Measurements from ENCODE around the gene SDHAF2.
A peak's percentile ranks its signal among the peaks of the same experiment; 100 is the strongest.
"Not testable (repeated sequence)": the region's sequence is repeated elsewhere in the genome, so short reads cannot be mapped to it uniquely, and the experiment has no call there.

Gene SDHAF2

GRCh38 chr11:61477126-61477525, 47.2 kb downstream of the SDHAF2 start:
- DNase-seq = no peak

- DNase-seq = peak; percentile 34 to 47
Measured at GRCh38 chr11:61477727-61478148, 47.8 kb downstream of the SDHAF2 start.

GRCh38 chr11:61479360-61480058, 49.6 kb downstream of the SDHAF2 start:
- not testable (repeated sequence) for DNase-seq

- no peak for DNase-seq
Measured at GRCh38 chr11:61480261-61480993, 50.5 kb downstream of the SDHAF2 start.

- no peak for DNase-seq
Measured at GRCh38 chr11:61480994-61481335, 51.0 kb downstream of the SDHAF2 start.

- DNase-seq = no peak
Measured at GRCh38 chr11:61481806-61482205, 51.9 kb downstream of the SDHAF2 start.

- peak in 1 of 2 experiments; percentile 17 for DNase-seq
Measured at GRCh38 chr11:61482513-61482912, 52.6 kb downstream of the SDHAF2 start.

- DNase-seq = no peak
Measured at GRCh38 chr11:61484541-61484940, 54.6 kb downstream of the SDHAF2 start.

- DNase-seq = no peak
Measured at GRCh38 chr11:61485080-61485479, 55.2 kb downstream of the SDHAF2 start.

GRCh38 chr11:61486011-61486620, 56.2 kb downstream of the SDHAF2 start:
- no peak for DNase-seq

- no peak for DNase-seq
Measured at GRCh38 chr11:61486779-61487178, 56.9 kb downstream of the SDHAF2 start.

- no peak for DNase-seq
Measured at GRCh38 chr11:61487342-61488025, 57.6 kb downstream of the SDHAF2 start.

GRCh38 chr11:61488651-61489291, 58.8 kb downstream of the SDHAF2 start:
- DNase-seq = no peak

- DNase-seq = no peak
Measured at GRCh38 chr11:61489833-61490721, 60.2 kb downstream of the SDHAF2 start.

- DNase-seq = no peak
Measured at GRCh38 chr11:61491736-61492395, 61.9 kb downstream of the SDHAF2 start.

GRCh38 chr11:61494381-61494961, 64.5 kb downstream of the SDHAF2 start:
- no peak for DNase-seq

- no peak for DNase-seq
Measured at GRCh38 chr11:61495801-61496601, 66.1 kb downstream of the SDHAF2 start.
